ENCODE measurements around the gene SUSD1.

DNA sequence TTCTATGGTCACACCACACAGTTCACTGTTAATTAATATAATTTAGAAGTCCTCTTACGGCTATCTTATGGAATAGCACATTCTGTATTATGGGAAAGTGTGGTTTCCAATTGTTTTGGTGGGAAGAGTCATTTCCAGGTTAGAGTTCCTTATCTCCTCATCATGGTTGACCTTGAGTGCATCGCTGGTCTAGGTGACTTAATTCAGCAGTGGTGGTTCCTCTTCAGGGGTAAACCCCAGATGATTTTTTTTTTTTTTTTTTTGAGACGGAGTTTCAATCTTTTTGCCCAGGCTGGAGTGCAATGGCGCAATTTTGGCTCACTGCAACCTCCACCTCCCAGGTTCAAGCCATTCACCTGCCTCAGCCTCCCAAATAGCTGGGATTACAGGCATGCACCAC lies 171.6 kb downstream of the SUSD1 start:
- no peak for TF ChIP-seq CTCF (IDR thresholded peaks at IDR 0.05)
- no peak for TF ChIP-seq ZFX (IDR thresholded peaks at IDR 0.05; ENCODE audit: borderline replicate concordance)
